ENCODE measurements around the gene ZNF148. TPM values are rescaled to one million over a fixed set of nuclear protein-coding genes. Genes with fewer than 3 reads are reported as not detected.

Gene ZNF148
- total RNA-seq, 1 experiment from 2014 or later = 24.8 TPM

GRCh38 chr3:125229168-125229567 lies 146.0 kb downstream of the ZNF148 start:
- no peak overlapping the region for H3T11ph ChIP-seq (ENCODE audit: low read length)
- no peak overlapping the region for H3K56ac ChIP-seq (ENCODE audit: insufficient read length, low read depth, low read length)
- WGBS (ENCODE audit: extremely low coverage, insufficient read length, low lambda C conversion rate) = no CpG with 5 or more reads among the region's 7 CpGs
- H2BK120ac ChIP-seq (ENCODE audit: low read depth, low read length, poor library complexity, severe bottlenecking) = no peak overlapping the region
- Mint-ChIP-seq H3K4me3 (no peak overlapping the region), H3K4me1 (peaks cover 9 to 15% of the 10 kb centered on the region in 2 experiments), H3K9me3 (no peaks in the 10 kb centered on the region), H3K27me3 (ENCODE audit: low read depth) (no peaks in the 10 kb centered on the region), H3K36me3 (ENCODE audit: insufficient read depth in 1 of 3, low read depth in 3 of 3) (peaks cover 2 to 17% (median 15%) of the 10 kb centered on the region in 3 experiments; a peak in 5 of 7 replicates), H3K27ac (peak overlapping the region in 1 of 3 experiments; percentile 0; a peak in 1 of 7 replicates)
- H2AK5ac ChIP-seq (ENCODE audit: insufficient read length, low read length) = no peak overlapping the region
- no peak overlapping the region for H3K4me2 ChIP-seq (ENCODE audit: insufficient read depth, insufficient read length, low read length)
- H4K5ac ChIP-seq (ENCODE audit: insufficient read length, low read depth, low read length) = no peak overlapping the region
- DNase-seq = no peak
- H2AFZ ChIP-seq (ENCODE audit: low read length) = no peak overlapping the region
- H3K79me1 ChIP-seq (ENCODE audit: insufficient read depth, low read depth, low read length, poor library complexity, severe bottlenecking) = no peaks in the 10 kb centered on the region
- no peak overlapping the region for H2BK12ac ChIP-seq (ENCODE audit: insufficient read length, low read depth, low read length)
- H2BK5ac ChIP-seq (ENCODE audit: insufficient read length, low read length) = no peak overlapping the region
- no peaks in the 10 kb centered on the region for H3K79me2 ChIP-seq (ENCODE audit: insufficient read depth, low read length)
- H3K27me3 ChIP-seq (ENCODE audit: insufficient read depth, low read length) = no peaks in the 10 kb centered on the region
- H3K23ac ChIP-seq (ENCODE audit: insufficient read length, low read depth, low read length) = no peak overlapping the region
- no peak overlapping the region for H3K14ac ChIP-seq (ENCODE audit: insufficient read depth, low read length)
- H4K91ac ChIP-seq (ENCODE audit: insufficient read length, low read depth, low read length) = no peak overlapping the region
- no peak overlapping the region for H4K8ac ChIP-seq (replicated peaks; ENCODE audit: insufficient read length, low read depth, low read length)
- no peak overlapping the region for H3K27ac ChIP-seq (ENCODE audit: insufficient read length, low read depth, low read length)
- no peaks in the 10 kb centered on the region for H4K20me1 ChIP-seq (ENCODE audit: control insufficient read depth, insufficient read depth, insufficient read length)
- H3K4ac ChIP-seq (ENCODE audit: low read depth, low read length) = no peak overlapping the region
- no peaks in the 10 kb centered on the region for H3K23me2 ChIP-seq (ENCODE audit: insufficient read length, low read depth, low read length, poor library complexity, severe bottlenecking)
- H3K9ac ChIP-seq (ENCODE audit: extremely low read depth, insufficient read length, low read length) = no peak overlapping the region
- peaks cover 6% of the 10 kb centered on the region; the same call in 1 of the 2 replicates for H3K4me1 ChIP-seq (ENCODE audit: insufficient read depth, low read length)
- no peak overlapping the region for H2BK20ac ChIP-seq (ENCODE audit: low read depth, low read length, poor library complexity, severe bottlenecking)
- no peaks in the 10 kb centered on the region for H3K9me3 ChIP-seq (ENCODE audit: control insufficient read depth, low read depth, low read length)
- no peak for TF ChIP-seq CTCF (conservative IDR thresholded peaks at IDR 0.05)
- no peak overlapping the region for H2BK15ac ChIP-seq (ENCODE audit: low read depth, low read length)
- no peak overlapping the region for H3K18ac ChIP-seq (ENCODE audit: insufficient read length, low read depth, low read length)

Data from H9 (cell line).